GM19238 (cell line): ENCODE measurements around the gene TGFBRAP1.

Experiments used
- DNase-seq: peaks from one replicate; pipeline ENCODE4 v3.0.0; 2011; ENCODE audit warnings: low spot score; ENCODE audit not compliant: insufficient read length

Gene TGFBRAP1

GRCh38 chr2:105317937-105318336, 11.6 kb downstream of the TGFBRAP1 start:
- no peak for DNase-seq

GRCh38 chr2:105315314-105315713, 14.2 kb downstream of the TGFBRAP1 start:
- DNase-seq, result no peak

GRCh38 chr2:105313877-105314276, 15.7 kb downstream of the TGFBRAP1 start:
- no peak for DNase-seq

- DNase-seq, result no peak
Measured at GRCh38 chr2:105309147-105309545, 20.4 kb downstream of the TGFBRAP1 start.

GRCh38 chr2:105308382-105309146, 21.0 kb downstream of the TGFBRAP1 start:
- DNase-seq, result no peak

- no peak for DNase-seq
Measured at GRCh38 chr2:105307962-105308361, 21.6 kb downstream of the TGFBRAP1 start.

- DNase-seq, result no peak
Measured at GRCh38 chr2:105307550-105307949, 22.0 kb downstream of the TGFBRAP1 start.

- DNase-seq, result no peak
Measured at GRCh38 chr2:105307146-105307545, 22.4 kb downstream of the TGFBRAP1 start.

- no peak for DNase-seq
Measured at GRCh38 chr2:105301646-105302045, 27.9 kb downstream of the TGFBRAP1 start.

GRCh38 chr2:105299290-105299689, 30.2 kb downstream of the TGFBRAP1 start:
- no peak for DNase-seq

GRCh38 chr2:105298017-105298416, 31.5 kb downstream of the TGFBRAP1 start:
- DNase-seq, result no peak

GRCh38 chr2:105297216-105297615, 32.3 kb downstream of the TGFBRAP1 start:
- no peak for DNase-seq

- DNase-seq, result no peak
Measured at GRCh38 chr2:105296017-105296611, 33.4 kb downstream of the TGFBRAP1 start.

GRCh38 chr2:105294844-105295481, 34.6 kb downstream of the TGFBRAP1 start:
- DNase-seq, result no peak

- no peak for DNase-seq
Measured at GRCh38 chr2:105294046-105294445, 35.5 kb downstream of the TGFBRAP1 start.

GRCh38 chr2:105291981-105292380, 37.6 kb downstream of the TGFBRAP1 start:
- DNase-seq, result no peak

GRCh38 chr2:105290981-105291660, 38.4 kb downstream of the TGFBRAP1 start:
- no peak for DNase-seq

- DNase-seq, result no peak
Measured at GRCh38 chr2:105288133-105288532, 41.4 kb downstream of the TGFBRAP1 start.

- peak; percentile 20 for DNase-seq
Measured at GRCh38 chr2:105287692-105288091, 41.8 kb downstream of the TGFBRAP1 start.

GRCh38 chr2:105283532-105283931, 46.0 kb downstream of the TGFBRAP1 start:
- no peak for DNase-seq

GRCh38 chr2:105280281-105280680, 49.3 kb downstream of the TGFBRAP1 start:
- no peak for DNase-seq

GRCh38 chr2:105279126-105279525, 50.4 kb downstream of the TGFBRAP1 start:
- DNase-seq, result no peak
